HG03571 (cell line): ENCODE results near the gene TAAR1.
"Not testable (repeated sequence)": the region's sequence is repeated elsewhere in the genome, so short reads cannot be mapped to it uniquely, and the experiment has no call there.

Source experiments
- ATAC-seq: cut with Tn5 transposase; IDR thresholded peaks from one replicate; pipeline ENCODE4 v1.9.1; 2021; ENCODE audit not compliant: unreplicated experiment

The TAAR1 gene, protein sequence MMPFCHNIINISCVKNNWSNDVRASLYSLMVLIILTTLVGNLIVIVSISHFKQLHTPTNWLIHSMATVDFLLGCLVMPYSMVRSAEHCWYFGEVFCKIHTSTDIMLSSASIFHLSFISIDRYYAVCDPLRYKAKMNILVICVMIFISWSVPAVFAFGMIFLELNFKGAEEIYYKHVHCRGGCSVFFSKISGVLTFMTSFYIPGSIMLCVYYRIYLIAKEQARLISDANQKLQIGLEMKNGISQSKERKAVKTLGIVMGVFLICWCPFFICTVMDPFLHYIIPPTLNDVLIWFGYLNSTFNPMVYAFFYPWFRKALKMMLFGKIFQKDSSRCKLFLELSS

GRCh38 chr6:132659082-132659481 lies at the start of gene TAAR1:
TAAR1 (minus strand) TSS chr6:132659182; CDS start chr6:132646003, 13,179 bp downstream.
- no peak for ATAC-seq

DNA sequence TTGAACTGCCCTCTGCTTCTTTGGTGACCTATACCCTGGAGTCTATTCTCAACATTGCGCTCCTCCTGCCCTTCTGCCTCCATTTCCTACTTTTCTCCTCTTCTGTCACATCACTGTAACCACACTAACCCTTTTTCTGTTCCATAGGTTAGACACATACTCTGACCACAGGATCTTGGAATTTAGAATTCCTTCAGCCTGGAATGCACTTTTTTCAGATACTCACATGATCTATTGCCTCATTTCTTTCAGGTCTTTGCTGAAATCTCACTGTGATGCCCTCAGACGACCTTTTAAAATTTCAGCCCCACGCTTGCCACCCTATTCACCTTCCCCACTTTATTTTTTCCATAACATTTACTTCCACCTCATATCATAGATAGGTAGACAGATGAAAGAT lies 49.8 kb upstream of the TAAR1 start:
- no peak for ATAC-seq

DNA sequence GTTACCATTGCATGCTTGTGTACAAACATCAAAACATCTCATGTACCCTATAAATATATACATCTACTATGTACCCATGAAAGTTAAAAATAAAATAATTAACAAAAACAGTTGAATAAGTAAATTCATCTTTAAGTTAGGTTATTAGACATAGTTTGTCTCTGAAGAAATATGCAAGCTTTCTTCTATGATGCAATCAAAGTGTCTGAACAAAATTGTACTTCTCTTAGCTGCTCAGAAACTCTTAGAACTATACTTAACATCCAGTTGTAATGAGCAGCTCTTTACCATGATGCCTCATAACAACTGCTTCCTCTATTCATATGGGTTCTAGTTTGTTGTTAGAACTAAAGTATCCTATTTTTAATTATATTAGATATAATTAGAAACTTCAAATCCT lies 49.0 kb upstream of the TAAR1 start:
- no peak for ATAC-seq

GRCh38 chr6:132706756-132707155 lies 47.8 kb upstream of the TAAR1 start:
- not testable (repeated sequence) for ATAC-seq

- ATAC-seq, result no peak
These were observed 45.0 kb upstream of the TAAR1 start for GRCh38 chr6:132703936-132704335.

GRCh38 chr6:132698608-132699007 lies 39.6 kb upstream of the TAAR1 start:
- no peak for ATAC-seq

- ATAC-seq, result no peak
These were observed 36.8 kb upstream of the TAAR1 start for GRCh38 chr6:132695773-132696172.

- no peak for ATAC-seq
These were observed 34.5 kb upstream of the TAAR1 start for GRCh38 chr6:132693478-132693877.

DNA sequence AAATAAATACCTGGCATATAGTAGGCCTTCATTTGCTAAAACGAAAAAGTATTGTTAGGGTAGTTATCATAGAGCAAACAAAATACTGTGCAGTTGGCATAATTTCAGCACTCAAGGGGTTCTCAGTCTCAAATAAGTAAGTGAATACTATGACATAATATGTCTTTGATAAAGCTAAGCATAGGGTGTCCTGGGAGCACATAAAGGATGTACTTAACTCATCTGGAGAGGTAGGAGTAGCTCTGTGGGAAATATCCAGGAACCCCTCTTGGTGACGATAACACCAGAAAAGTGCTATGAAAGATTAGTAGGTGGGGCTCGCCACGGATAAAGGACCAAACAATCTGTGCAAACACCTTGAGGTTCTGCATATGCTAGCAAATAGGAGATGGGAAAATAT lies 31.7 kb upstream of the TAAR1 start:
- no peak for ATAC-seq

DNA sequence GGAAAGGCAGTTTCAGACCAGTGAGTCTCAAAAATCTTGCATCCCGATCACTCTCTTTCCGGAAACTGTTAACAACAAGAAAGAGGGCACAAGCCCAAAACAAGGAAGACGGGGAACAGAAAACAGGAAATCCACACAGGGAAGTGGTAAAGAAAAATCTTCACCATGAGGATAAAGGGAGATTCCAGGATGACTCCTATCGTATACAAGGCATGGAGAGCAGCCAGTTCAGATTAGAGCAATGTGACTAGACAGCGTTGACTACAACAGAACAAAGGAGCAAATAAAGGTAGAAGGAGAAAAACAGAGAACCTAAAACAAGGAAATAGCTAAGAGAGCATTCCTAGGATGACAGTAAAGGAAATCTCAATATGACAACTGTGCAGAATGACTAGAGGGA lies 28.3 kb upstream of the TAAR1 start:
- no peak for ATAC-seq

GRCh38 chr6:132686531-132686930 lies 27.5 kb upstream of the TAAR1 start:
- ATAC-seq, result no peak

DNA sequence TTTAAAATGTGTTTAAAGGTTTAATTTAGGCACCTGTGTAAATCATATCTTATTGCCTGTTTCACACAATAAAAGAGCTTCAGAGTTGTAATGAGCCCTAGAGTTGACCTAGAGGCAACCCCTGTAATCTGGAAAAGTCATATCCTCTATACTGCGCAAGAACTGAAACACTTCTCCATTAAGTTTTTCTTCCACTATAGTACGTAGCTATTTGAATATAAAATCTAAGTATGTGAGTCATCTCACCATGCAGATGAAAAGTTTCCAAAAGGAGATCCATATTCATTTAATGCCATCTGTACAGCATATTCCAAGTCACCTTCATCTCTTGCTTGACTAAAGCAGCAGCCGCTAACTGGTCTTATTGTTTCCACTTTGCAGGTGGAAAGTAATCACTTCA lies 26.0 kb upstream of the TAAR1 start:
- no peak for ATAC-seq

DNA sequence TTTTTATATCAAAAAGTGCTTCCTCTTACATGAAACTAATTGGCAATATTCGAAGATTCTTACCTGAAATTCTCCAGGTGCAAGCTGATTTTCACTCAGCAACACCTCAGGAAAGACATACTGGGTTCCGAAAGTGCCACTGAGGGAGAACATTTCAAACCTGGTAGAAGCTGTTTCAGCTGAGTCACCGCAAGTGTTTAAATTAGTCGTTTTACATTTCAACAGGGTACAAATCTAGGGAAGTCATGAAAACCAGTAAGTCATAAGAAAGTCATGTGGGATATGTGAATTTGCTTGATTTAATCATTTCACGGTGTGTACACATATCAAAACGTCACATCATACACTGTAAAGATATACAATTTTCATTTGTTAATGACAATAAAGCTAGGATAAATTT lies 25.3 kb upstream of the TAAR1 start:
- ATAC-seq, result no peak

DNA sequence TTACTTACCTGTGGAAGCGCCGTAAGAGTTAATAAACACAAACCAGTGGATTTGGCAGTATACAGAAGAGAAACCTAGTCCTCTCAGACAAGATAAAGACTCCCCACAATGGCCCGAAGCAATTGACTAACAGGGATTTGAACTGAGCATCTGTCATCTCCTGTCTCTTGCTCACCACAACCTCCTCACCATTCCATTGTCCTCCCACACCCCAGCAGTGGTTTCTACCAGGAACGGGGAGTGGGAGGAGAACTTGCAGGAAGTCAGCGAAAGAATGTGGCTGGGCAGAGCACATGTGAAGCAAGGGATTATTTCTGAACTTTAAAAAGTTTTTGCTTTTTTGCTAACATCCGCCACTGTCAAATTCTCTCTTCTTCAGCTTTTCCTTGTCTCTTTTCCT lies 24.6 kb upstream of the TAAR1 start:
- no peak for ATAC-seq

- not testable (repeated sequence) for ATAC-seq
These were observed 20.1 kb upstream of the TAAR1 start for GRCh38 chr6:132679094-132679493.

- ATAC-seq, result no peak
These were observed 16.8 kb upstream of the TAAR1 start for GRCh38 chr6:132675749-132676148.

GRCh38 chr6:132675002-132675401 lies 16.0 kb upstream of the TAAR1 start:
- ATAC-seq, result no peak

DNA sequence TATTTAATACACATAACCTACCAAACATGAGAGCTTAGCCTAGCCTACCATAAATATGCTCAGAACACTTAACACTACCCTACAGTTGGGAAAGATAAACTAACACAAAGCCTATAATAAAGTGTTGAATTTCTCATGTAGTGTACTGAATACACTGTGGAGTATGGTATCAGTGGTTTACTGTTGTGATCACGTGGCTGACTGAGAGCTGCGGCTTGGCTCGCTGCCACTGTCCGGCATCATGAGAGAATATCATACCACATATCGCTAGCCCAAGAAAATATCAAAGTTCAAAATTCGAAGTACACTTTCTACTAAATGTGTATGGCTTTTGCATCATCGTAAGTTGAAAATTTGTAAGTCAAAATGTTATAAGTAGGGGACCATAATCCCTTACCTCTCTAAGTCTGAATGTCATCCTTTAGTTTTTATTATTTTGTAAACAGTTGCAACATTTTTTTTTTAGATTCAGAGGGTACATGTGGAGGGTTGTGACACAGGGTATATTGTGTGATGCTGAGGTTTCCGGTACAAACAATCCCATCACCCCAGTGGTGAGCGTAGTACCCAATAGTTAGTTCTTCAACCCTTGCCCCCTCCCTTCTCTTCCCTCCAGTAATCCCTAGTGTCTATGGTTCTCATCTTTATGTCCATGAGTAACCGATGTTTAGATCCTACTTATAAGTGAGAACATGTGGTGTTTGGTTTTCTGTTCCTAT lies 14.6 kb upstream of the TAAR1 start:
- ATAC-seq, result no peak

DNA sequence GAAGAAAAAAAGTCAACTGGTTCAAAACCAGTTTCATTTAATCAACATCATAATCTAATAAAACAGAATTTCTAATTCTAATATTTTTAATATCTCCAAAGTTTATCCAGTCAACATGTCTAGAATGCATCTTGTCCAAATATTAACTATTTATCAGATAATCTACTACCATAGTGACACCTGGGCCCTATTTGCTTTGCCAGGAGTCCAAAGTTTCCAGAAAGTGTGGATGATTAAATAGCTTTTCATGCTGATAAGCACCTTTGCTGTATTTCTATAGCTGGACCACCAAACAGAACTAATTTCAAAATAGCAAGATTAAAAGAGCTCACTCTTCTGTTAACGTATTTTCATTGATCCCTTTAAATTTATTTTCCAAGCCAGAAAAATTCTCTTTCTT lies 12.3 kb upstream of the TAAR1 start:
- ATAC-seq, result no peak

DNA sequence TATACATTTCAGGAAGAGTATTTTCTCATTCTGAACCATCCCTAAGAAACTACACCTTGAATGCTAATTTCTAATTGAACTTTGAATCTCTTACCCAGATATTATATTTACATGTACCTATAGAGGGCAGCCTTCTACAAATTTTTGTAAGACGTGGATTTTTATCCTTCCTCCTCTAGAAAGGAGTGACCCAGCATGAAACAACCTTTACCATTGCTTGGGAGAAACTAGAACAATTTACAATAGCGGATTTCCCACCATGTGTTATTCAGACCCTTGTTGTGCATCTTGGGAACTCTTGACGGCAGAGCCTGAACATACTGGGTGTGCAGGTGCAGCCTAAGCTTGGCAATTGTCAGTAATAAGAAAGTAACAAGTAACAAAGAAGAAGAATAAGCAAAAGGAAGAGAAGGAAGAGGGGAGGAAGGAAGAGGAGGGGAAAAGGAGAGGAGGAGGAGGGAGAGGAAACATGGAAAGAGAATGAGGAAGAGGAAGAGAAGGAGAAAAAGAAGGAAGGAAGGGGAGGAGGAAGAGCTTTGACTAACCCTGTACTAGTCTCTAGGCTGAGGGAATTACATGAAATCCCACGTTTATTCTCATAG lies 10.8 kb upstream of the TAAR1 start:
- no peak for ATAC-seq

DNA sequence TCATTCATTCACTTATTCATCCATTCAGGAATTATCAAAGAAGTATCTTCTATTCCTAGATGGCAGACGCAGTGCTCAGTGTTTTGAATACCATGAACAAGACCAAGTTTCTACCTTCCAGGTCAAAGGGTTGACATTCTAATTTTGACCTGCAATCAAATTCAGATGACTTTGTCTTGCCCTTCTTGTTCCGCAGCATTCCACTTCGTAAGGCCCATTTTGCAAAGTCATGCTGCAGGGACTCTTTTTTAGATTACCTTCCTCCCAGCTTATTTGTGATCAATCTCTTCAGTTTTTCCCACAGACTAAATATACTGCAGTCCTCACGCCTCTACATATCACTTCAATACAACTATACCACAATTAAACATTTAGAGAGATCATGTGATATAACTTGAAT lies 7.1 kb upstream of the TAAR1 start:
- no peak for ATAC-seq
